Natural killer cell treated with Interleukin-12 subunit alpha and Interleukin-12 subunit beta and Interleukin-15 and Interleukin-18, amount 100 ng/mL, for 72 hours (primary cell): Measurements from ENCODE around the gene ADAM8. TPM values are rescaled to one million over a fixed set of nuclear protein-coding genes. Genes with fewer than 3 reads are reported as not detected.

ENCODE experiments used
- ATAC-seq, 2 donors: fragments of 150-1000 bp; cut with Tn5 transposase in 1 of 2; sonication (Bioruptor Pico), chemical (Tn5 transposase) in 1 of 2; 2 replicates each; pipeline ENCODE4 v1.10.0; 2021
- DNase-seq: peaks from one replicate; pipeline ENCODE4 v3.0.0; 2022; ENCODE audit warnings: low spot score
- H3K27ac Mint-ChIP-seq, 2 donors: 1 replicate in 1 of 2; 2 replicates in 1 of 2; pipeline ENCODE4 v1.8.0; 2022; ENCODE audit warnings: mixed read lengths in 2 of 2, mild to moderate bottlenecking in 1 of 2, moderate library complexity in 1 of 2
- H3K27me3 Mint-ChIP-seq, 2 donors: 1 replicate in 1 of 2; 2 replicates in 1 of 2; pipeline ENCODE4 v1.8.0; 2022; ENCODE audit warnings: mixed read lengths in 2 of 2
- H3K36me3 Mint-ChIP-seq: one replicate; pipeline ENCODE4 v1.8.0; 2022; ENCODE audit warnings: mixed read lengths
- H3K4me1 Mint-ChIP-seq, 2 donors: 1 replicate in 1 of 2; 2 replicates in 1 of 2; pipeline ENCODE4 v1.8.0; 2022; ENCODE audit warnings: low read depth in 2 of 2, mixed read lengths in 2 of 2, mild to moderate bottlenecking in 1 of 2
- H3K4me3 Mint-ChIP-seq: one replicate; pipeline ENCODE4 v1.8.0; 2022; ENCODE audit warnings: mixed read lengths
- H3K9me3 Mint-ChIP-seq: 2 replicates; pipeline ENCODE4 v1.8.0; 2022; ENCODE audit warnings: mixed read lengths
- total RNA-seq, 2 donors: library from RNA; stranded (reverse); gene quantifications; one replicate each; pipeline ENCODE4 v1.2.3, GENCODE V29; 2022

Gene ADAM8
- total RNA-seq, 2 donors from 2014 or later, result 202 to 211 TPM

- Mint-ChIP-seq H3K27ac (no peak overlapping the region), H3K36me3 (peaks cover 15% of the 10 kb centered on the region), H3K4me1 (peaks cover 21 to 33% of the 10 kb centered on the region in 2 donors)
Observed at GRCh38 chr10:133282846-133283390, 6.2 kb upstream of the ADAM8 start.

GRCh38 chr10:133281628-133282372 is 5.1 kb upstream of the ADAM8 start:
- peaks cover 12% of the 10 kb centered on the region for H3K36me3 Mint-ChIP-seq
- H3K4me3 Mint-ChIP-seq, result no peak overlapping the region
- H3K9me3 Mint-ChIP-seq, result no peaks in the 10 kb centered on the region
- no peak for ATAC-seq
- H3K27me3 Mint-ChIP-seq, result no peaks in the 10 kb centered on the region
- H3K27ac Mint-ChIP-seq, result no peak overlapping the region
- peaks cover 23 to 31% of the 10 kb centered on the region in 2 donors for H3K4me1 Mint-ChIP-seq
- no peak for DNase-seq

More at GRCh38 chr10:133282846-133283390, 6.2 kb upstream of the ADAM8 start:
- Mint-ChIP-seq H3K9me3 (no peaks in the 10 kb centered on the region), H3K4me3 (no peak overlapping the region), H3K27me3 (no peaks in the 10 kb centered on the region)
- no peak for DNase-seq
- ATAC-seq, result no peak

- ATAC-seq (no peak), DNase-seq (no peak)
- peaks cover 23 to 24% of the 10 kb centered on the region in 2 donors for H3K4me1 Mint-ChIP-seq
- no peaks in the 10 kb centered on the region for H3K9me3 Mint-ChIP-seq
- no peak overlapping the region for H3K4me3 Mint-ChIP-seq
- no peaks in the 10 kb centered on the region for H3K27me3 Mint-ChIP-seq
- peaks cover 5% of the 10 kb centered on the region for H3K36me3 Mint-ChIP-seq
- no peak overlapping the region for H3K27ac Mint-ChIP-seq
Observed at GRCh38 chr10:133281084-133281483, 4.4 kb upstream of the ADAM8 start.

GRCh38 chr10:133280391-133281059 is 3.9 kb upstream of the ADAM8 start:
- no peak for DNase-seq
- Mint-ChIP-seq H3K9me3 (no peaks in the 10 kb centered on the region), H3K36me3 (no peaks in the 10 kb centered on the region), H3K27ac (peak overlapping the region in 1 of 2 donors; percentile 93), H3K4me1 (peaks cover 21 to 23% of the 10 kb centered on the region in 2 donors), H3K27me3 (no peaks in the 10 kb centered on the region), H3K4me3 (no peak overlapping the region)
- ATAC-seq, result no peak

- Mint-ChIP-seq H3K27ac (peak overlapping the region; percentile 93 to 95), H3K27me3 (no peaks in the 10 kb centered on the region), H3K9me3 (no peaks in the 10 kb centered on the region), H3K36me3 (no peaks in the 10 kb centered on the region), H3K4me3 (peak overlapping the region; percentile 89), H3K4me1 (peaks cover 21 to 23% of the 10 kb centered on the region in 2 donors)
- DNase-seq, result no peak
- no peak for ATAC-seq
Observed at GRCh38 chr10:133279326-133280226, 2.9 kb upstream of the ADAM8 start.

GRCh38 chr10:133278577-133279265 is 2.1 kb upstream of the ADAM8 start:
- DNase-seq (peak; percentile 96), ATAC-seq (peak; percentile 84 to 86)
- Mint-ChIP-seq H3K9me3 (no peaks in the 10 kb centered on the region), H3K27ac (peak overlapping the region; percentile 93 to 95), H3K4me1 (peaks cover 21 to 23% of the 10 kb centered on the region in 2 donors), H3K4me3 (peak overlapping the region; percentile 89), H3K36me3 (no peaks in the 10 kb centered on the region), H3K27me3 (no peaks in the 10 kb centered on the region)

- H3K27me3 Mint-ChIP-seq, result no peaks in the 10 kb centered on the region
- ATAC-seq (no peak), DNase-seq (no peak)
- H3K4me1 Mint-ChIP-seq, result peaks cover 21 to 23% of the 10 kb centered on the region in 2 donors
- peak overlapping the region; percentile 93 to 95 for H3K27ac Mint-ChIP-seq
- peak overlapping the region; percentile 89 for H3K4me3 Mint-ChIP-seq
- H3K36me3 Mint-ChIP-seq, result no peaks in the 10 kb centered on the region
- no peaks in the 10 kb centered on the region for H3K9me3 Mint-ChIP-seq
Observed at GRCh38 chr10:133277993-133278576, 1.4 kb upstream of the ADAM8 start.

GRCh38 chr10:133277277-133277992 is 767 bp upstream of the ADAM8 start:
- DNase-seq, result no peak

GRCh38 chr10:133276100-133276434 is 601 bp downstream of the ADAM8 start:
- no peaks in the 10 kb centered on the region for H3K27me3 Mint-ChIP-seq
- no peak for ATAC-seq
- peak overlapping the region; percentile 81 to 83 for H3K27ac Mint-ChIP-seq
- no peaks in the 10 kb centered on the region for H3K36me3 Mint-ChIP-seq
- H3K4me3 Mint-ChIP-seq, result peak overlapping the region; percentile 83
- DNase-seq, result no peak
- H3K9me3 Mint-ChIP-seq, result no peaks in the 10 kb centered on the region
- peaks cover 19 to 23% of the 10 kb centered on the region in 2 donors for H3K4me1 Mint-ChIP-seq

More at GRCh38 chr10:133277277-133277992, 767 bp upstream of the ADAM8 start:
- peak overlapping the region; percentile 89 for H3K4me3 Mint-ChIP-seq
- no peaks in the 10 kb centered on the region for H3K36me3 Mint-ChIP-seq
- ATAC-seq, result no peak
- peak overlapping the region; percentile 93 to 95 for H3K27ac Mint-ChIP-seq
- H3K27me3 Mint-ChIP-seq, result no peaks in the 10 kb centered on the region
- no peaks in the 10 kb centered on the region for H3K9me3 Mint-ChIP-seq
- H3K4me1 Mint-ChIP-seq, result peaks cover 21 to 23% of the 10 kb centered on the region in 2 donors

GRCh38 chr10:133275684-133276092 is 980 bp downstream of the ADAM8 start:
- no peaks in the 10 kb centered on the region for H3K9me3 Mint-ChIP-seq
- H3K4me1 Mint-ChIP-seq, result peaks cover 19 to 23% of the 10 kb centered on the region in 2 donors
- no peaks in the 10 kb centered on the region for H3K27me3 Mint-ChIP-seq
- DNase-seq (no peak), ATAC-seq (peak; percentile 16 to 34)
- H3K4me3 Mint-ChIP-seq, result peak overlapping the region; percentile 83
- H3K27ac Mint-ChIP-seq, result peak overlapping the region; percentile 81 to 83
- H3K36me3 Mint-ChIP-seq, result no peaks in the 10 kb centered on the region

GRCh38 chr10:133274751-133275683 is 1.7 kb downstream of the ADAM8 start:
- peaks cover 19 to 23% of the 10 kb centered on the region in 2 donors for H3K4me1 Mint-ChIP-seq
- H3K27me3 Mint-ChIP-seq, result no peaks in the 10 kb centered on the region
- DNase-seq (peak; percentile 87), ATAC-seq (peak; percentile 39 to 54)
- H3K4me3 Mint-ChIP-seq, result peak overlapping the region; percentile 83
- no peaks in the 10 kb centered on the region for H3K36me3 Mint-ChIP-seq
- H3K27ac Mint-ChIP-seq, result peak overlapping the region; percentile 81 to 83
- no peaks in the 10 kb centered on the region for H3K9me3 Mint-ChIP-seq
